Prostate gland (tissue), 2 donors: Measurements from ENCODE around the gene TMSB10.

ENCODE experiments used
- POLR2A ChIP-seq: fragments of 450-650 bp; IDR thresholded peaks from one replicate; pipeline ENCODE4 v1.6.1; 2016; ENCODE audit warnings: antibody characterized with exemption, mild to moderate bottlenecking
- TF ChIP-seq, protein P1 (sequence below), 4 experiments: fragments of 200-600 bp in 2 of 4; fragments of 450-650 bp in 2 of 4; sonication (generic) in 2 of 4; IDR thresholded peaks; 1 replicate in 3 of 4; 2 replicates in 1 of 4; pipeline ENCODE4 v1.5.1; 2016 to 2019; ENCODE audit warnings: antibody characterized with exemption in 4 of 4, mild to moderate bottlenecking in 2 of 4, moderate library complexity in 2 of 4

DNA sequence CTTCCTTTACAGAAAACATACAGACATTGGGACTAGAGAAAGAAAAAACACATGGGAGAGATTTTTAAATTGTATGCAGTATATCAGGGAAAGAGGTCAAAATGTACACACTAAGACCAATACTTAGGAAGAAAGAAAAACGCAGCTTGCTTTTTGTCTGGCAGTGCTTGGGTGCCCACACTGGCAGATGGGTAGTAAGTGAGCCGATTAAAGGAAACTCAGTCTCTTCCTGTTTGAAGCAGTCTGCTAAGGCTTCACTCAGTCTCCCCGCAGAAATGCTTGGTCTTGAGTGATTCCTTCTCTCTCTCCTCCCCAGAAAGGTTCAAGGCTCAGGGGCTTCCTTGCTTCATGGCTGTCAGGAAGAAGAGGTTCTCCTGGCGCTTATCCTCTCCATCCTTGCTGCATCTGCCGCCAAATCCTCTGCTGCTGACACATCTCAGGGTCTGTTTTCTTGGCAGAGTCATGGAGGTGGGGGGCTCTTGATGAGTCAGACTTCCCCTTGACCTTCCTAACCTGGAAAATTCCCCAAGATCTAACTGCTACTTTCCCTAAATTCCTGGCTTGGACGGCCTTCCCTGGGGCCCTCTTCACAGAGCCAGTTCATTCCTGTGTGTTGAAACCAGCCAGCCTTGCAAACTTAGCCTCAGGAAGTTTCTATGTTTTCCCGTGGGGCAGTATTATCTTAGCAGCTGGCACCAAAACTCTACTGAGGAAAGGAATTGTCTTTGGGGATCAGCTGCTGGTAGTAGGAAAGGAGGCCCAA, 10.5 kb upstream of the TMSB10 start:
- TF ChIP-seq, protein P1, sequence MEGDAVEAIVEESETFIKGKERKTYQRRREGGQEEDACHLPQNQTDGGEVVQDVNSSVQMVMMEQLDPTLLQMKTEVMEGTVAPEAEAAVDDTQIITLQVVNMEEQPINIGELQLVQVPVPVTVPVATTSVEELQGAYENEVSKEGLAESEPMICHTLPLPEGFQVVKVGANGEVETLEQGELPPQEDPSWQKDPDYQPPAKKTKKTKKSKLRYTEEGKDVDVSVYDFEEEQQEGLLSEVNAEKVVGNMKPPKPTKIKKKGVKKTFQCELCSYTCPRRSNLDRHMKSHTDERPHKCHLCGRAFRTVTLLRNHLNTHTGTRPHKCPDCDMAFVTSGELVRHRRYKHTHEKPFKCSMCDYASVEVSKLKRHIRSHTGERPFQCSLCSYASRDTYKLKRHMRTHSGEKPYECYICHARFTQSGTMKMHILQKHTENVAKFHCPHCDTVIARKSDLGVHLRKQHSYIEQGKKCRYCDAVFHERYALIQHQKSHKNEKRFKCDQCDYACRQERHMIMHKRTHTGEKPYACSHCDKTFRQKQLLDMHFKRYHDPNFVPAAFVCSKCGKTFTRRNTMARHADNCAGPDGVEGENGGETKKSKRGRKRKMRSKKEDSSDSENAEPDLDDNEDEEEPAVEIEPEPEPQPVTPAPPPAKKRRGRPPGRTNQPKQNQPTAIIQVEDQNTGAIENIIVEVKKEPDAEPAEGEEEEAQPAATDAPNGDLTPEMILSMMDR (IDR thresholded peaks at IDR 0.05) = no peak
- no peak for TF ChIP-seq POLR2A
